DOHH2 (cell line): ENCODE data around the gene ATIC.

Experiments used
- EZH2phosphoT487 ChIP-seq: fragments of 200-600 bp; sonication (generic); IDR thresholded peaks from 2 replicates; pipeline ENCODE4 v1.6.1; 2017; ENCODE audit warnings: borderline replicate concordance, mild to moderate bottlenecking, antibody characterized with exemption, low read length, moderate library complexity, mixed read lengths
- TF ChIP-seq, protein P1 (sequence below): fragments of 200-600 bp; sonication (generic); IDR thresholded peaks from one replicate; pipeline ENCODE4 v1.5.1; 2014; ENCODE audit warnings: antibody characterized with exemption, mild to moderate bottlenecking, low read depth, low read length; ENCODE audit not compliant: poor library complexity, severe bottlenecking

- TF ChIP-seq, protein P1, sequence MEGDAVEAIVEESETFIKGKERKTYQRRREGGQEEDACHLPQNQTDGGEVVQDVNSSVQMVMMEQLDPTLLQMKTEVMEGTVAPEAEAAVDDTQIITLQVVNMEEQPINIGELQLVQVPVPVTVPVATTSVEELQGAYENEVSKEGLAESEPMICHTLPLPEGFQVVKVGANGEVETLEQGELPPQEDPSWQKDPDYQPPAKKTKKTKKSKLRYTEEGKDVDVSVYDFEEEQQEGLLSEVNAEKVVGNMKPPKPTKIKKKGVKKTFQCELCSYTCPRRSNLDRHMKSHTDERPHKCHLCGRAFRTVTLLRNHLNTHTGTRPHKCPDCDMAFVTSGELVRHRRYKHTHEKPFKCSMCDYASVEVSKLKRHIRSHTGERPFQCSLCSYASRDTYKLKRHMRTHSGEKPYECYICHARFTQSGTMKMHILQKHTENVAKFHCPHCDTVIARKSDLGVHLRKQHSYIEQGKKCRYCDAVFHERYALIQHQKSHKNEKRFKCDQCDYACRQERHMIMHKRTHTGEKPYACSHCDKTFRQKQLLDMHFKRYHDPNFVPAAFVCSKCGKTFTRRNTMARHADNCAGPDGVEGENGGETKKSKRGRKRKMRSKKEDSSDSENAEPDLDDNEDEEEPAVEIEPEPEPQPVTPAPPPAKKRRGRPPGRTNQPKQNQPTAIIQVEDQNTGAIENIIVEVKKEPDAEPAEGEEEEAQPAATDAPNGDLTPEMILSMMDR, result no peak
- no peak for TF ChIP-seq EZH2phosphoT487
Measured at GRCh38 chr2:215357660-215358059, 45.8 kb downstream of the ATIC start.
